Stimulated activated CD4-positive, alpha-beta T cell treated with anti-CD3 and anti-CD28 coated beads, Interleukin-1b, Interleukin-23, amount 100 ng/mL, for 4 hours (primary cell): ENCODE results near the gene TPRN.

Experiments
- DNase-seq, 2 donors: peaks; one replicate each; pipeline ENCODE4 v3.0.0-alpha.2; 2020; ENCODE audit warnings: low read depth in 2 of 2

TPRN gene

GRCh38 chr9:137143459-137143858 lies 57.1 kb downstream of the TPRN start:
- no peak for DNase-seq

GRCh38 chr9:137141976-137142936 lies 58.3 kb downstream of the TPRN start:
- no peak for DNase-seq
